Naive thymus-derived CD4-positive, alpha-beta T cell (primary cell): ENCODE results near the gene FGF5. TPM values are rescaled to one million over a fixed set of nuclear protein-coding genes. Genes with fewer than 3 reads are reported as not detected.

Experiments
- ATAC-seq: fragments of 150-1000 bp; cut with Tn5 transposase; 2 replicates; pipeline ENCODE4 v1.10.0; 2021; ENCODE audit warnings: mild to moderate bottlenecking, moderate library complexity
- CTCF ChIA-PET: fragments of 350-600 bp; sonication (Branson Sonifier 250); formaldehyde crosslinking; loops from one replicate; lab custom pipeline; 2021; ENCODE audit warnings: antibody characterized with exemption; lab: Charles Lee
- POLR2A ChIA-PET: fragments of 350-600 bp; sonication (Branson Sonifier 250); formaldehyde crosslinking; loops from one replicate; lab custom pipeline; 2021; ENCODE audit warnings: antibody characterized with exemption, inconsistent platforms; lab: Charles Lee
- DNase-seq, 9 donors: peaks; one replicate each; pipeline versions ENCODE4 v3.0.0 to v3.0.0-alpha.2; 2020 to 2022; ENCODE audit warnings: mixed read lengths in 1 of 9
- H3K27ac ChIP-seq: one replicate; pipeline ENCODE4 v1.7.0; 2013; ENCODE audit warnings: mild to moderate bottlenecking, low read depth, low read length, moderate library complexity
- H3K27me3 ChIP-seq, 2 donors: one replicate each; pipeline ENCODE4 v1.7.0; 2013; ENCODE audit warnings: low read length in 2 of 2, mild to moderate bottlenecking in 2 of 2, moderate library complexity in 2 of 2; ENCODE audit not compliant: control insufficient read depth in 2 of 2, insufficient read depth in 2 of 2
- H3K36me3 ChIP-seq, 3 experiments: 1 replicate in 2 of 3; 2 replicates in 1 of 3; pipeline ENCODE4 v1.7.0; 2013; ENCODE audit warnings: low read length in 3 of 3, mild to moderate bottlenecking in 3 of 3, moderate library complexity in 1 of 3; ENCODE audit not compliant: insufficient read depth in 3 of 3, control insufficient read depth in 2 of 3
- H3K4me1 ChIP-seq, 2 donors: one replicate each; pipeline ENCODE4 v1.7.0; 2013; ENCODE audit warnings: low read length in 2 of 2, mild to moderate bottlenecking in 2 of 2, moderate library complexity in 1 of 2; ENCODE audit not compliant: control insufficient read depth in 2 of 2, insufficient read depth in 2 of 2
- H3K4me3 ChIP-seq: 2 replicates; pipeline ENCODE4 v1.7.0; 2013; ENCODE audit warnings: mild to moderate bottlenecking, low read length
- H3K9me3 ChIP-seq, 3 experiments: 1 replicate in 2 of 3; 2 replicates in 1 of 3; pipeline ENCODE4 v1.7.0; 2013; ENCODE audit warnings: low read length in 3 of 3; ENCODE audit not compliant: control insufficient read depth in 2 of 3
- H3K27ac Mint-ChIP-seq, 9 donors: one replicate each; pipeline ENCODE4 v1.8.0; 2020 to 2022; ENCODE audit warnings: mixed read lengths in 9 of 9, mild to moderate bottlenecking in 8 of 9, moderate library complexity in 5 of 9, inconsistent platforms in 2 of 9
- H3K27me3 Mint-ChIP-seq, 5 donors: one replicate each; pipeline ENCODE4 v1.8.0; 2021 to 2022; ENCODE audit warnings: mixed read lengths in 5 of 5, mild to moderate bottlenecking in 1 of 5
- H3K36me3 Mint-ChIP-seq, 5 donors: one replicate each; pipeline ENCODE4 v1.8.0; 2020 to 2022; ENCODE audit warnings: mixed read lengths in 5 of 5, mild to moderate bottlenecking in 3 of 5, inconsistent platforms in 1 of 5
- H3K4me1 Mint-ChIP-seq, 7 donors: one replicate each; pipeline ENCODE4 v1.8.0; 2020 to 2022; ENCODE audit warnings: mixed read lengths in 7 of 7, mild to moderate bottlenecking in 3 of 7, inconsistent platforms in 1 of 7
- H3K4me3 Mint-ChIP-seq, 10 donors: one replicate each; pipeline ENCODE4 v1.8.0; 2020 to 2022; ENCODE audit warnings: mild to moderate bottlenecking in 10 of 10, mixed read lengths in 10 of 10, moderate library complexity in 6 of 10, inconsistent platforms in 2 of 10
- H3K9me3 Mint-ChIP-seq, 11 donors: one replicate each; pipeline ENCODE4 v1.8.0; 2020 to 2022; ENCODE audit warnings: mixed read lengths in 11 of 11, mild to moderate bottlenecking in 4 of 11, inconsistent platforms in 1 of 11, moderate library complexity in 1 of 11
- intact Hi-C, 2 donors: fragments of 100-400 bp; cut with micrococcal nuclease; formaldehyde crosslinking; loops; one replicate each; pipeline ENCODE4 v1.15.1; 2023
- polyA plus RNA-seq, 2 donors: library from polyadenylated mRNA; unstranded; fragments of 300-500 nt; fragmentation: Illumina TruSeq; gene quantifications; one replicate each; pipeline ENCODE4 v1.2.3, GENCODE V29; 2021
- total RNA-seq, 6 experiments: library from RNA in 5 of 6; stranded (reverse) in 5 of 6; gene quantifications; 1 replicate in 5 of 6; 2 replicates in 1 of 6; pipeline ENCODE4 v1.2.3 and lab custom pipeline; 2021 to 2026

FGF5 gene
- total and polyA plus RNA-seq, 7 experiments from 2014 or later, result 0.05 TPM; not detected in 6

DNA sequence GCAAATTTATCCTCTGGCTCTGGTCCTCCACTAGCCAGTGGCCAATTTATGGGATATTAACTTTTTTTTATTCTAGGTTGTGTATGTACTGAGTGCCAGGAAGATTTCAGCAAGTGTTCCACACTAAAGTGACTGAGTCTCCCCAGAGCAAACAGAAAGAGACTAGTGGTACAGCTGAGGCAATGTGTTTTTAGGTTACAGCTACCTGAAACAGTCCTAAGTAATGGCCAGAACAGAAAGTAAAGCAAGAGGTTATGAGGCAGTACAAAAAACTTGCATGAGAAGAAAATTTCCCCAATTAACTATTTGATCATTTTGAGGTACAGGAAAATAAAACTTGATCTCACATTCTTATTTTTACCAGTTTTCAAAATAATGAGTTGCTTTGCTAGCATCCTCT, 38.0 kb upstream of the FGF5 start:
- Mint-ChIP-seq H3K4me1 (peaks cover 0 to 2% (median 0%) of the 10 kb centered on the region in 7 donors), H3K9me3 (no peaks in the 10 kb centered on the region), H3K4me3 (no peak overlapping the region), H3K27ac (no peak overlapping the region), H3K27me3 (peaks cover 0 to 32% (median 14%) of the 10 kb centered on the region in 5 donors), H3K36me3 (no peaks in the 10 kb centered on the region)
- no peaks in the 10 kb centered on the region for H3K9me3 ChIP-seq
- no peak overlapping the region for H3K27ac ChIP-seq
- ChIA-PET POLR2A (no interaction called here), CTCF (interaction anchor here (0.6 kb wide), 1 partner anchor 1276 kb away, joined by 3 read pairs; no protein-coding TSS in a partner anchor)
- DNase-seq (no peak), ATAC-seq (no peak)
- H3K36me3 ChIP-seq, result no peaks in the 10 kb centered on the region
- no peaks in the 10 kb centered on the region for H3K27me3 ChIP-seq
- H3K4me1 ChIP-seq, result no peaks in the 10 kb centered on the region
- intact Hi-C loops, result no loop called here
- no peak overlapping the region for H3K4me3 ChIP-seq

DNA sequence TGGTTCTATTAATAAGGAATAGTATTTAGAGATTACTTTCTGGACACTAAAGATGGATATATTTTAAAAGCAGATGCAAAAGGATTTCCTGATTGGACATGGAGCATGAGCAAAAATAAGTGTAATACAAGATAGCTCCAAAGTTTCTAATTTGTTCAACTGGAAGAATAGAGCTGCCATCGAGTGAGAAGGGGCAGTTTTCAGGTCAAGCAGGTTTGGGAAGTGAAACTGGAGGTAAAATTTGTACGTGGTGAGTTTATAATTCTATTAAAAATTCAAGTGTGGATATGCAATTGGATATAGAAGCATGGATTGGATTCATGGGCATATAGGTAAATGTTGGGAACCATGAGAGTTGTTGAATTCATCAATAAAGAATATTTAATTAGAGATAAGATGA, 37.3 kb upstream of the FGF5 start:
- CTCF ChIA-PET, result interaction anchor here (0.6 kb wide), 1 partner anchor 1277 kb away, joined by 3 read pairs; no protein-coding TSS in a partner anchor
- H3K27ac Mint-ChIP-seq, result no peak overlapping the region
- H3K36me3 Mint-ChIP-seq, result no peaks in the 10 kb centered on the region
- POLR2A ChIA-PET, result no interaction called here
- intact Hi-C loops, result no loop called here
- Histone ChIP-seq H3K27ac (no peak overlapping the region), H3K9me3 (no peaks in the 10 kb centered on the region), H3K4me1 (no peaks in the 10 kb centered on the region), H3K36me3 (no peaks in the 10 kb centered on the region), H3K27me3 (no peaks in the 10 kb centered on the region), H3K4me3 (no peak overlapping the region)
- DNase-seq, result no peak
- H3K4me1 Mint-ChIP-seq, result peaks cover 0 to 2% (median 0%) of the 10 kb centered on the region in 7 donors
- H3K9me3 Mint-ChIP-seq, result no peaks in the 10 kb centered on the region
- H3K27me3 Mint-ChIP-seq, result peaks cover 0 to 36% (median 14%) of the 10 kb centered on the region in 5 donors
- no peak for ATAC-seq
- H3K4me3 Mint-ChIP-seq, result no peak overlapping the region

DNA sequence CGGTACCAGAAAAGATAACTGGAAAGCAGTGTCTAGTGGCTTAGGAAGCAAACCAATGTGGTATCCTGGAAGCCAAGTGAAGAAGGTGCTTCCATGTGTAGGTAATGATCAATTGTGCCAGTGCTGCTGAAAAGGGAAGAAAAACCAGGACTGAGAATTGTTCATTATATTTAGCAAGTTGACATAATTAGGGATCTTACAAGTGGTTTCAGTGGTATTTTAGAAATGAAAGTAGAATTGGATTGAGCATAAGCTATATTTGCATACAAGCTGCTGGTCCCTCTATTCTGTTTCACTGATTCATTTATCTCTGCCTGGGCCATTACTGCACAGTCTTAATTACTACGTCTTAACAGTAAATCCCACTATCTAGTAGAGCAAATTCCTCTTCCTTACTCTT, 36.9 kb upstream of the FGF5 start:
- intact Hi-C loops, result no loop called here
- POLR2A ChIA-PET, result no interaction called here

DNA sequence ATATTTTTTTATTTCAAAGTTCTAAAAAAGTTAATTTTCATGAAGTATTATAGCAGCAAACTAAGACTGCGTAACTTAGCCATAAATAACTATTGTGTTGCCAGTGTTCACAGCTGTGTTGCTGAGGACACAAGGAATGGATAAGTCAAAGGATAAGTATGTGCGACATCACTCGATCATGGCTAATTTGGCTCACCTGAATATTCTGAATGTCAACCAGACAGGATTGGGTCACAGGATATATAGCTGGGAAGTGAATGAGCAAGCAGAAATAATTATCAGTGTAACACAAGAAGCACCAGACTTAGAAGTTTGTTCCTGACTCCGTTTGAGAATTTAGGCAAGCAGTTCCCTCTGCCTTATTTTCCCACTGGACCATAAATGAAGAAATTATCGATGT, 35.3 kb upstream of the FGF5 start:
- ChIA-PET POLR2A (no interaction called here), CTCF (no interaction called here)
- peaks cover 0 to 2% (median 0%) of the 10 kb centered on the region in 7 donors for H3K4me1 Mint-ChIP-seq
- no peaks in the 10 kb centered on the region for H3K27me3 ChIP-seq
- ATAC-seq, result no peak
- H3K27ac Mint-ChIP-seq, result no peak overlapping the region
- intact Hi-C loops, result no loop called here
- H3K27me3 Mint-ChIP-seq, result peaks cover 0 to 38% (median 19%) of the 10 kb centered on the region in 5 donors
- no peaks in the 10 kb centered on the region for H3K9me3 ChIP-seq
- H3K36me3 Mint-ChIP-seq, result no peaks in the 10 kb centered on the region
- H3K4me1 ChIP-seq, result no peaks in the 10 kb centered on the region
- no peak overlapping the region for H3K4me3 Mint-ChIP-seq
- no peak overlapping the region for H3K4me3 ChIP-seq
- H3K36me3 ChIP-seq, result no peaks in the 10 kb centered on the region
- no peak for DNase-seq
- no peaks in the 10 kb centered on the region for H3K9me3 Mint-ChIP-seq
- no peak overlapping the region for H3K27ac ChIP-seq

More for the DNA sequence above, 36.9 kb upstream of the FGF5 start:
- Histone ChIP-seq H3K27ac (no peak overlapping the region), H3K4me1 (no peaks in the 10 kb centered on the region), H3K36me3 (no peaks in the 10 kb centered on the region), H3K9me3 (no peaks in the 10 kb centered on the region), H3K4me3 (no peak overlapping the region), H3K27me3 (no peaks in the 10 kb centered on the region)
- Mint-ChIP-seq H3K4me1 (peaks cover 0 to 2% (median 0%) of the 10 kb centered on the region in 7 donors), H3K27ac (no peak overlapping the region), H3K9me3 (no peaks in the 10 kb centered on the region), H3K27me3 (peaks cover 0 to 36% (median 14%) of the 10 kb centered on the region in 5 donors), H3K4me3 (no peak overlapping the region), H3K36me3 (no peaks in the 10 kb centered on the region)
- no peak for DNase-seq
- no peak for ATAC-seq
- CTCF ChIA-PET, result no interaction called here

DNA sequence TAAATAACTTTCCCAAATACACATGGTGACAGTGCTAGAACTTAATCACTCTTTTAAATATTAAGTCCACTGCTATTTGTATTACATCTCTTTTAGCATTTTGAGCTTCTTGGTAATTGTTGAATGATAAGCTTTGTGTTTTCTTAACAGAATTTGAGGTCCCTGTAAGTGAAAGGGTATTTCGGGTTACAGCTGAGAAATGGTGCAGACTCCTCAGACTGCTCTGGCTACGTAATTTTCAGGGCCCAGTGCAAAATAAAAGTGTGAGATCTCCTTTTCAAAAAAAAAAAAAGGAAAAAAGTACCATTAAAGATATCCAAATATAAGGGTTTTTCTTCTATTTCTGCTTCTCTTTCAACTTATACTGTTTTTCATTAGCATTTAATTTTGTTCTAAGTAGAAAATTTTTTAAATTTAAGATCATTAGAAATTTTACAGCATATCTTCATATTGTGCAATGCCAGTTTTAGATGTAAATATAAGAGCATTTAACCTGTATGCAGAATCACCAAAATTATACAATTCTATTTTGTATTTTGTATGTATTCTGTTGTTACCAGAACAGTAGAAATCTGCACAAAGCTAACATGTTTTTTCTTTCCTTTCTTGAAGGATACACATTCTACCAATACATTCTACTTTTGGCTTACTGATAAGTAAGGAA, 33.6 kb upstream of the FGF5 start:
- H3K9me3 Mint-ChIP-seq, result no peaks in the 10 kb centered on the region
- CTCF ChIA-PET, result no interaction called here

DNA sequence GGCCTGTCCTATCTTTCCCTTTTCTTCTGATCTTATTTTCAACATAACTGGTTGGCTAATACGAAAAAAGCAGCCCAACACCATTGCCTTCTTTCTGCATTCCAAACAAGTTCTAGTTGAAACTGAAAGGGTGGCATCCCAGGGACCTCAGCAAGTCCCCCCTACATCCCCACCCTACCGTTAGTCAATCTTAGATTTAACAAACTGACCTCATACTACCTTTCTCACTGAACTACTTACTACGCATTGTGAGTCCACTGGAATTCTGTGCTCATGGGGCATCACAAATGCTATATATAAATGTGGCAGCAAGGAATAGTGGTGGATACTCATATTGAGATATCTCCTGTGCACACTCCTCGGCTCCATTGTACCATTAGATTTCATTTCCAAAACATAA, 33.1 kb upstream of the FGF5 start:
- Mint-ChIP-seq H3K4me1 (peaks cover 0 to 2% (median 0%) of the 10 kb centered on the region in 7 donors), H3K27me3 (peaks cover 0 to 37% (median 16%) of the 10 kb centered on the region in 5 donors), H3K36me3 (no peaks in the 10 kb centered on the region), H3K27ac (no peak overlapping the region), H3K4me3 (no peak overlapping the region), H3K9me3 (no peaks in the 10 kb centered on the region)
- intact Hi-C loops, result no loop called here
- Histone ChIP-seq H3K36me3 (no peaks in the 10 kb centered on the region), H3K27ac (no peak overlapping the region), H3K4me1 (no peaks in the 10 kb centered on the region), H3K9me3 (no peaks in the 10 kb centered on the region), H3K4me3 (no peak overlapping the region), H3K27me3 (no peaks in the 10 kb centered on the region)
- ATAC-seq (no peak), DNase-seq (no peak)
- CTCF ChIA-PET, result no interaction called here
- POLR2A ChIA-PET, result no interaction called here

More for the DNA sequence above, 33.6 kb upstream of the FGF5 start:
- Histone ChIP-seq H3K27ac (no peak overlapping the region), H3K36me3 (no peaks in the 10 kb centered on the region), H3K9me3 (no peaks in the 10 kb centered on the region), H3K27me3 (no peaks in the 10 kb centered on the region), H3K4me1 (no peaks in the 10 kb centered on the region), H3K4me3 (no peak overlapping the region)
- ATAC-seq (no peak), DNase-seq (no peak)
- Mint-ChIP-seq H3K27me3 (peaks cover 0 to 38% (median 21%) of the 10 kb centered on the region in 5 donors), H3K4me1 (peaks cover 0 to 2% (median 0%) of the 10 kb centered on the region in 7 donors), H3K4me3 (no peak overlapping the region), H3K36me3 (no peaks in the 10 kb centered on the region), H3K27ac (no peak overlapping the region)
- POLR2A ChIA-PET, result no interaction called here
- intact Hi-C loops, result no loop called here

DNA sequence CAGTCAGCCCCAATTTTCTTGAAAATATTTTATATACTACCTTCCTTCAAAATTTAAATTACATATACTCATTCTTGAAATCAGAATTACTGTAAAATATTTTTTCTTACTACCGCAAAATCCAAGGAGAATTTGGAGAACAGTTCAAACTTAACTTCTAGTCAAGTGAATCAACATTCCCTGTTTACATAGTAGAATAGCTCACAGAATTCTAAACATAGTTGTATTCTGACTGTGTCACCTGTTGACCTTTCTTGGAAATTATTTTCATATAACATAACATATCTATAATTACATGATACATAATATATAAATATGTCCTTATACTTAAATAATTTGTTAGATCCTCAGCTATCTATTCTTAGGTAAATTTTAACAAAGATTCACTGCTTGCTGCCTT, 31.0 kb upstream of the FGF5 start:
- Mint-ChIP-seq H3K27me3 (peaks cover 0 to 20% (median 7%) of the 10 kb centered on the region in 5 donors), H3K4me1 (no peaks in the 10 kb centered on the region), H3K36me3 (no peaks in the 10 kb centered on the region), H3K9me3 (no peaks in the 10 kb centered on the region), H3K27ac (no peak overlapping the region), H3K4me3 (no peak overlapping the region)
- Histone ChIP-seq H3K27ac (no peak overlapping the region), H3K4me1 (no peaks in the 10 kb centered on the region), H3K9me3 (no peaks in the 10 kb centered on the region), H3K36me3 (no peaks in the 10 kb centered on the region), H3K27me3 (no peaks in the 10 kb centered on the region), H3K4me3 (no peak overlapping the region)
- DNase-seq (no peak), ATAC-seq (no peak)
- POLR2A ChIA-PET, result no interaction called here
- CTCF ChIA-PET, result no interaction called here
- intact Hi-C loops, result no loop called here
